GM23248 (cell line): ENCODE results near the gene AKAP12.

Experiments
- EZH2 ChIP-seq: fragments of 200-600 bp; sonication (generic); IDR thresholded peaks from 2 replicates; pipeline ENCODE4 v1.6.1; 2018; ENCODE audit warnings: antibody characterized with exemption, mild to moderate bottlenecking; ENCODE audit not compliant: insufficient read depth, poor library complexity, severe bottlenecking
- EZH2phosphoT487 ChIP-seq: fragments of 200-600 bp; sonication (generic); IDR thresholded peaks from 2 replicates; pipeline ENCODE4 v1.6.1; 2018; ENCODE audit warnings: antibody characterized with exemption, moderate library complexity, mild to moderate bottlenecking, low read depth; ENCODE audit not compliant: insufficient read depth

- TF ChIP-seq EZH2 (no peak), EZH2phosphoT487 (no peak)
Measured at GRCh38 chr6:151376440-151376839, 136.7 kb downstream of the AKAP12 start.
